CD4-positive, alpha-beta T cell treated with Interferon gamma for 1 hour (primary cell): ENCODE results near the gene HDAC4.
"Not testable (repeated sequence)": the region's sequence is repeated elsewhere in the genome, so short reads cannot be mapped to it uniquely, and the experiment has no call there.

ENCODE experiments used
- DNase-seq: peaks from one replicate; pipeline ENCODE4 v3.0.0-alpha.2; 2020

Gene HDAC4

GRCh38 chr2:239400596-239401066 is at the start of gene HDAC4:
TSS of gene HDAC4 (minus strand) at chr2:239401020. CDS start at chr2:239352699, 48,321 bp downstream.
- DNase-seq = no peak

- DNase-seq = not testable (repeated sequence)
Observed at GRCh38 chr2:239449468-239449867, 48.6 kb upstream of the HDAC4 start.

- no peak for DNase-seq
Observed at GRCh38 chr2:239445771-239446524, 45.1 kb upstream of the HDAC4 start.

- no peak for DNase-seq
Observed at GRCh38 chr2:239444626-239445577, 44.1 kb upstream of the HDAC4 start.

GRCh38 chr2:239443666-239444567 is 43.1 kb upstream of the HDAC4 start:
- no peak for DNase-seq

- DNase-seq = no peak
Observed at GRCh38 chr2:239443102-239443620, 42.3 kb upstream of the HDAC4 start.

GRCh38 chr2:239442192-239442591 is 41.4 kb upstream of the HDAC4 start:
- no peak for DNase-seq

- DNase-seq = peak; percentile 10
Observed at GRCh38 chr2:239441261-239442078, 40.6 kb upstream of the HDAC4 start.

- DNase-seq = no peak
Observed at GRCh38 chr2:239440511-239440959, 39.7 kb upstream of the HDAC4 start.

- no peak for DNase-seq
Observed at GRCh38 chr2:239439754-239440315, 39.0 kb upstream of the HDAC4 start.

GRCh38 chr2:239438995-239439753 is 38.4 kb upstream of the HDAC4 start:
- DNase-seq = no peak

- DNase-seq = no peak
Observed at GRCh38 chr2:239438368-239438767, 37.5 kb upstream of the HDAC4 start.

- DNase-seq = no peak
Observed at GRCh38 chr2:239436669-239437335, 36.0 kb upstream of the HDAC4 start.

- no peak for DNase-seq
Observed at GRCh38 chr2:239436076-239436475, 35.3 kb upstream of the HDAC4 start.

- no peak for DNase-seq
Observed at GRCh38 chr2:239433777-239434403, 33.1 kb upstream of the HDAC4 start.

GRCh38 chr2:239432174-239432573 is 31.4 kb upstream of the HDAC4 start:
- no peak for DNase-seq

GRCh38 chr2:239431536-239431935 is 30.7 kb upstream of the HDAC4 start:
- DNase-seq = no peak

- no peak for DNase-seq
Observed at GRCh38 chr2:239429473-239430350, 28.9 kb upstream of the HDAC4 start.
